Erythroblast (primary cell): ENCODE data around the gene PRSS38.

ENCODE experiments used
- GATA1 ChIP-seq: IDR thresholded peaks from 2 replicates; pipeline ENCODE4 v1.6.1; 2011; ENCODE audit warnings: low read depth, mild to moderate bottlenecking, control low read depth, low read length, moderate library complexity
- POLR2A ChIP-seq: IDR thresholded peaks from 2 replicates; pipeline ENCODE4 v1.6.1; 2011; ENCODE audit warnings: mild to moderate bottlenecking, low read length

- TF ChIP-seq POLR2A (no peak), GATA1 (no peak)
These were observed 70.4 kb downstream of the PRSS38 start for GRCh38 chr1:227885648-227886502.
